GM12891 (cell line): ENCODE measurements around the gene PRM1.

ENCODE experiments used
- POLR2A ChIP-seq: IDR thresholded peaks from 2 replicates; pipeline ENCODE4 v1.6.1; 2011; ENCODE audit warnings: low read depth, low read length, control low read depth
- POLR2AphosphoS5 ChIP-seq: IDR thresholded peaks from 2 replicates; pipeline ENCODE4 v1.6.1; 2011; ENCODE audit warnings: low read depth, low read length, control low read depth
- SPI1 ChIP-seq: IDR thresholded peaks from 2 replicates; pipeline ENCODE4 v1.6.1; 2011; ENCODE audit warnings: low read depth, low read length, control low read depth
- TAF1 ChIP-seq: IDR thresholded peaks from 2 replicates; pipeline ENCODE4 v1.6.1; 2011; ENCODE audit warnings: low read depth, low read length, control low read depth

DNA sequence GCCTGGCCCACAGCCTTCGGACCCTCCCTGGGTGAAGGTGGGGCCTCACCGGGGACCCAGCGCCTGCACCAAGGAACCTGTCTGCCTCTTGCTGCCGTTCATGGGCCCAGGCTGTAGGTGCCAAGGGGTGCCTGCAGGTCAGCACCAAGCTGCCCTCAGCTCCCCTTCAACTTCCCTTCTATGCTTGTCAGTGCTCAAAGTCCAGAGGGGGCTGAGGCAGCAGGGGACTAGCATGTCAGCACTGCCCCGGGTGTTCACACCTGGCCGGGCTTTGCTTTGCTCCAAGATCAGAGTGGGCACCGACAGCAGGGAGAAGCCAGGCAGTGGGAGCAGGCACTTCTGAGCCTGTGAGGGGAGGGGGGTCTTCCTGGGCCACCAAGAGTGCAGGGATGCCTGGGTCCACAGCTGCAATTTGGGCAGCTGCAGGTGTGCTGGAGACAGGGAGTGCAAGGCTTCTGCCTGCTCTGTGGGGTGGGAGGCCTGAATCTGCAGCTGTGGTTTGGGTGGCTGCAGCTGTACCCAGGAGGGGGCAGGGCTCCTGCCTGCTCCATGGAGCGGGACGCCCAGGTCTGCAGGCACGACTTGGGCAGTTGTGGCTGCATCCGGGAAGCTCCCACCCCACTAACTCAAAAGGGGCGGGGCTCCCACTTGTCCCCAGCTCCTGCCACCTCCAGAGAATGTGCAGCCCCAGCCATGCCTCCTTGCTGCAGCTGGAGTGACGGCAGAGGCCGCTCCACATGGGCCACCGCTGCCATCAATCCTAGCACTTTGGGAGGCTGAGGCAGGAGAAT is 27.6 kb upstream of the PRM1 start:
- TF ChIP-seq TAF1: no peak
- no peak for TF ChIP-seq POLR2A
- TF ChIP-seq POLR2AphosphoS5: peak; percentile 31; the same call in 1 of the 2 replicates
- no peak for TF ChIP-seq SPI1
